Tibial nerve (tissue), 4 donors: ENCODE measurements around the gene ITGAE. TPM values are rescaled to one million over a fixed set of nuclear protein-coding genes. Genes with fewer than 3 reads are reported as not detected.

ENCODE experiments used
- DNase-seq, 2 donors: peaks; one replicate each; pipeline ENCODE4 v3.0.0-alpha.2; 2019; ENCODE audit warnings: low spot score in 2 of 2
- H3K27ac ChIP-seq, 4 donors: fragments of 200-600 bp; sonication (generic) in 3 of 4; one replicate each; pipeline ENCODE4 v1.5.1; 2017 to 2019; ENCODE audit warnings: mild to moderate bottlenecking in 1 of 4
- H3K27me3 ChIP-seq, 2 donors: fragments of 200-600 bp; sonication (generic) in 1 of 2; one replicate each; pipeline versions ENCODE4 v1.5.1 to v1.6.0; 2017 to 2019
- H3K36me3 ChIP-seq, 3 donors: fragments of 200-600 bp; sonication (generic); one replicate each; pipeline ENCODE4 v1.5.1; 2018 to 2019
- H3K4me1 ChIP-seq, 4 donors: fragments of 200-600 bp; sonication (generic) in 3 of 4; one replicate each; pipeline ENCODE4 v1.5.1; 2017 to 2019
- H3K4me3 ChIP-seq, 4 donors: fragments of 200-600 bp; sonication (generic) in 3 of 4; one replicate each; pipeline ENCODE4 v1.5.1; 2017 to 2019; ENCODE audit warnings: mild to moderate bottlenecking in 1 of 4, moderate library complexity in 1 of 4
- H3K9me3 ChIP-seq, 4 donors: fragments of 200-600 bp; sonication (generic) in 3 of 4; one replicate each; pipeline ENCODE4 v1.5.1; 2017 to 2019
- EP300 ChIP-seq, 2 donors: sonication (generic); formaldehyde crosslinking; IDR thresholded peaks; one replicate each; pipeline ENCODE4 v1.6.1; 2017; ENCODE audit warnings: antibody characterized with exemption in 2 of 2, mild to moderate bottlenecking in 1 of 2
- POLR2A ChIP-seq, 2 donors: fragments of 450-650 bp; IDR thresholded peaks; one replicate each; pipeline ENCODE4 v1.6.1; 2017; ENCODE audit warnings: antibody characterized with exemption in 2 of 2, mild to moderate bottlenecking in 2 of 2, moderate library complexity in 2 of 2
- WGBS, 2 donors: methylation state at CpG; one replicate each; pipeline ENCODE4 v1.1.5; 2018; 5-methylcytosine and 5-hydroxymethylcytosine counted together
- total RNA-seq, 4 donors: library from RNA; depleted of rRNA; stranded (reverse); fragments of >200 nt; gene quantifications; one replicate each; pipeline ENCODE4 v1.1.0, GENCODE V29; 2016
- TF ChIP-seq, protein P1 (sequence below), 5 experiments: fragments of 200-600 bp in 3 of 5; fragments of 450-650 bp in 2 of 5; sonication (generic) in 3 of 5; IDR thresholded peaks; one replicate each; pipeline ENCODE4 v1.5.1; 2016 to 2019; ENCODE audit warnings: antibody characterized with exemption in 5 of 5, mild to moderate bottlenecking in 3 of 5, moderate library complexity in 2 of 5

Gene ITGAE
- total RNA-seq, 4 donors from 2014 or later = 11.1 to 17.5 (median 13.4) TPM

GRCh38 chr17:3827124-3827773 is 26.3 kb upstream of the ITGAE start:
- Histone ChIP-seq H3K9me3 (no peaks in the 10 kb centered on the region), H3K27me3 (no peaks in the 10 kb centered on the region), H3K27ac (no peak overlapping the region), H3K4me1 (peaks cover 0 to 18% (median 0%) of the 10 kb centered on the region in 4 donors), H3K4me3 (no peak overlapping the region), H3K36me3 (peaks cover 2 to 68% (median 15%) of the 10 kb centered on the region in 3 donors)
- peak in 1 of 2 donors; percentile 68 for DNase-seq
- TF ChIP-seq, protein P1, sequence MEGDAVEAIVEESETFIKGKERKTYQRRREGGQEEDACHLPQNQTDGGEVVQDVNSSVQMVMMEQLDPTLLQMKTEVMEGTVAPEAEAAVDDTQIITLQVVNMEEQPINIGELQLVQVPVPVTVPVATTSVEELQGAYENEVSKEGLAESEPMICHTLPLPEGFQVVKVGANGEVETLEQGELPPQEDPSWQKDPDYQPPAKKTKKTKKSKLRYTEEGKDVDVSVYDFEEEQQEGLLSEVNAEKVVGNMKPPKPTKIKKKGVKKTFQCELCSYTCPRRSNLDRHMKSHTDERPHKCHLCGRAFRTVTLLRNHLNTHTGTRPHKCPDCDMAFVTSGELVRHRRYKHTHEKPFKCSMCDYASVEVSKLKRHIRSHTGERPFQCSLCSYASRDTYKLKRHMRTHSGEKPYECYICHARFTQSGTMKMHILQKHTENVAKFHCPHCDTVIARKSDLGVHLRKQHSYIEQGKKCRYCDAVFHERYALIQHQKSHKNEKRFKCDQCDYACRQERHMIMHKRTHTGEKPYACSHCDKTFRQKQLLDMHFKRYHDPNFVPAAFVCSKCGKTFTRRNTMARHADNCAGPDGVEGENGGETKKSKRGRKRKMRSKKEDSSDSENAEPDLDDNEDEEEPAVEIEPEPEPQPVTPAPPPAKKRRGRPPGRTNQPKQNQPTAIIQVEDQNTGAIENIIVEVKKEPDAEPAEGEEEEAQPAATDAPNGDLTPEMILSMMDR (IDR thresholded peaks at IDR 0.05) = peak; percentile 17 to 42 (median 34)
- no peak for TF ChIP-seq POLR2A (IDR thresholded peaks at IDR 0.05)
- TF ChIP-seq EP300 (IDR thresholded peaks at IDR 0.05) = no peak
- WGBS, 2 donors = 60 to 65% methylated on average over 6 of the region's 6 CpGs

DNA sequence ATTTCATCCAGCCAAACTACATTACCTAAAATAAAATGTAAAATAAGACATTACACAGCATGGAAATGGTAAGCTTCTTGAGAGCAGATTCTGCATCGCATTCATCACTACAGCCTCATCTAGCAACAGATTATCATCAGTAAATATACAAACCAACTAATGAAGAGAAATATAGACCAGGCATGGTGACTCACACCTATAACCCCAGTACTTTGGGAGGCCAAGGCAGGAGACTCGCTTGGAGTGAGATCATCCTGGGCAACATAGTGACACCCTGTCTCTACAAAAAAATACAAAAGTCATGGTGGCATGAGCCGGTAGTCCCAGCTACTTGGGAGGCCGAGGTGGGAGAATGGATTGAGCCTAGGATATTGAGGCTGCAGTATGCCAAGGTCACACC is 25.2 kb upstream of the ITGAE start:
- Histone ChIP-seq H3K4me1 (peaks cover 0 to 18% (median 0%) of the 10 kb centered on the region in 4 donors), H3K27ac (no peak overlapping the region), H3K36me3 (peaks cover 2 to 79% (median 15%) of the 10 kb centered on the region in 3 donors), H3K9me3 (no peaks in the 10 kb centered on the region), H3K4me3 (no peak overlapping the region), H3K27me3 (no peaks in the 10 kb centered on the region)
- TF ChIP-seq POLR2A (IDR thresholded peaks at IDR 0.05) = no peak
- 90 to 95% methylated on average over 4 of the region's 4 CpGs for WGBS, 2 donors
- DNase-seq = no peak

GRCh38 chr17:3821101-3821500 is 20.1 kb upstream of the ITGAE start:
- 94 to 96% methylated on average over 9 of the region's 9 CpGs for WGBS, 2 donors
- no peaks in the 10 kb centered on the region for H3K9me3 ChIP-seq
- TF ChIP-seq, protein P1 (IDR thresholded peaks at IDR 0.05) = no peak
- no peak for TF ChIP-seq POLR2A (IDR thresholded peaks at IDR 0.05)
- no peak for TF ChIP-seq EP300 (IDR thresholded peaks at IDR 0.05)
- no peaks in the 10 kb centered on the region for H3K27me3 ChIP-seq
- no peak overlapping the region for H3K4me3 ChIP-seq
- no peak for DNase-seq
- H3K4me1 ChIP-seq = no peaks in the 10 kb centered on the region
- no peak overlapping the region for H3K27ac ChIP-seq
- peaks cover 6 to 100% (median 33%) of the 10 kb centered on the region in 3 donors for H3K36me3 ChIP-seq

- TF ChIP-seq EP300 (IDR thresholded peaks at IDR 0.05) (no peak), POLR2A (IDR thresholded peaks at IDR 0.05) (no peak)
- TF ChIP-seq, protein P1 (IDR thresholded peaks at IDR 0.05) = no peak
- Histone ChIP-seq H3K4me1 (no peaks in the 10 kb centered on the region), H3K9me3 (no peaks in the 10 kb centered on the region), H3K36me3 (peaks cover 9 to 100% (median 36%) of the 10 kb centered on the region in 3 donors), H3K27me3 (no peaks in the 10 kb centered on the region), H3K27ac (no peak overlapping the region), H3K4me3 (no peak overlapping the region)
- 79 to 86% methylated on average over 6 of the region's 6 CpGs for WGBS, 2 donors
- DNase-seq = no peak
These were observed 17.8 kb upstream of the ITGAE start for GRCh38 chr17:3818786-3819185.

DNA sequence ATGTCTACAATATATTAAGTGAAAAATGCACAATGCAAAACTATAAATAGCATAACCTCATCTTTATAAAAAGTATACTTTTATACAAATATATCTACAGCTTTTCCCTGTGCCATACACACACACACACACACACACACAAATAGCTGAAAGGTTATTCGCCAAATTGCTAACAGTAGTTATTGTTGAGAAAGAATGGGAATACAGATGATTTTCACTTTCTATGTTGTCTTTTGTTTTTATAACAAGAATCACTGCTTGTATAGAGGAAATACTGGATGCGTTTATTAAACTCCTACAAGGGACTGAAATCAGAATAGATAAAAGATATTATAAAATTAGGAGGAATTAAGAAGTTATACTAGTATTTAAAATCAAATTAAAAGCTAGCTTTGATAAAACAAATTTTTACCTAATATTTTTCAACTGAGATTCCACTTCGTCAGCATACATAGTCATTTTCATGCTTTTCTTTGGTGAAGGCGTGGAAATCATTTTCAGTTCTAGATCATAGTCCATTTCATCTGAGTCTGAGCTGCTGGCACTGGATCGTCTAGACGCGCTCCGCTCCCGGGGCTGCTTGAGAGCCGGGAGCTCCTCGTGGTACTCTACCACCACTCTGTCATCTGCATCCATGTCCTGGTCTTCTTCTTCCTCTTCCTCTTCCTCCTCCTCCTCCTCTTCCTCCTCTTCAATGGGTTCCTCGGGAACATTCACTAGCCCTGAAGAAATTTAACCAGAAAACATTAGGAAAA is 17.0 kb upstream of the ITGAE start:
- Histone ChIP-seq H3K9me3 (no peaks in the 10 kb centered on the region), H3K27me3 (no peaks in the 10 kb centered on the region), H3K4me3 (no peak overlapping the region), H3K4me1 (no peaks in the 10 kb centered on the region), H3K36me3 (peaks cover 6 to 100% (median 39%) of the 10 kb centered on the region in 3 donors), H3K27ac (no peak overlapping the region)
- WGBS, 2 donors = 86 to 89% methylated on average over 12 of the region's 12 CpGs
- DNase-seq = no peak
- TF ChIP-seq, protein P1 (IDR thresholded peaks at IDR 0.05) = no peak
- TF ChIP-seq POLR2A (IDR thresholded peaks at IDR 0.05) (no peak), EP300 (IDR thresholded peaks at IDR 0.05) (no peak)
